Measurements from ENCODE around the gene ADAMTS9. TPM values are rescaled to one million over a fixed set of nuclear protein-coding genes. Genes with fewer than 3 reads are reported as not detected.

The ADAMTS9 gene
- total and polyA plus RNA-seq, 7 donors: 6.7 to 65.8 (median 16.1) TPM

- DNase-seq (no peak), ATAC-seq (no peak)
- H3K9me3 ChIP-seq: no peaks in the 10 kb centered on the region
- 91 to 93% (median 93%) methylated on average over 4 of the region's 4 CpGs for WGBS, 3 donors
- peaks cover 16 to 70% of the 10 kb centered on the region in 2 donors for H3K36me3 ChIP-seq (ENCODE audit: insufficient read depth in 1 of 2, low read depth in 1 of 2)
- peaks cover 9% of the 10 kb centered on the region for H3K4me1 ChIP-seq
- no peak overlapping the region for H3K4me3 ChIP-seq
- no peak for TF ChIP-seq CTCF (IDR thresholded peaks at IDR 0.05)
- H3K27ac ChIP-seq: no peak overlapping the region
- no peaks in the 10 kb centered on the region for H3K27me3 ChIP-seq (ENCODE audit: insufficient read depth in 3 of 3, low read length in 2 of 3)
- intact Hi-C loops (cut with DNase I): loop anchor here (10.0 kb wide), 3 partner anchors 274 to 734 kb away; no protein-coding TSS in a partner anchor
Observed at GRCh38 chr3:64680334-64680733, 7.5 kb downstream of the ADAMTS9 start.

- H3K9me3 ChIP-seq: no peaks in the 10 kb centered on the region
- no peak overlapping the region for H3K27ac ChIP-seq
- no peak overlapping the region for H3K4me3 ChIP-seq
- no peaks in the 10 kb centered on the region for H3K27me3 ChIP-seq (ENCODE audit: insufficient read depth in 3 of 3, low read length in 2 of 3)
- H3K4me1 ChIP-seq: peaks cover 13% of the 10 kb centered on the region
- ATAC-seq: no peak
- no peak for DNase-seq
- intact Hi-C loops (cut with DNase I): no loop called here
- no peak for TF ChIP-seq CTCF (IDR thresholded peaks at IDR 0.05)
- H3K36me3 ChIP-seq (ENCODE audit: insufficient read depth in 1 of 2, low read depth in 1 of 2): peaks cover 16 to 76% of the 10 kb centered on the region in 2 donors
- 57 to 66% (median 62%) methylated on average over 2 of the region's 2 CpGs for WGBS, 3 donors
Observed at GRCh38 chr3:64677961-64678716, 9.7 kb downstream of the ADAMTS9 start.

GRCh38 chr3:64676831-64677230 lies 11.0 kb downstream of the ADAMTS9 start:
- Histone ChIP-seq H3K27ac (no peak overlapping the region), H3K4me1 (peaks cover 13% of the 10 kb centered on the region)

GRCh38 chr3:64675687-64676247 lies 12.0 kb downstream of the ADAMTS9 start:
- TF ChIP-seq CTCF (IDR thresholded peaks at IDR 0.05): no peak
- Histone ChIP-seq H3K27ac (no peak overlapping the region), H3K4me3 (no peak overlapping the region), H3K36me3 (ENCODE audit: insufficient read depth in 1 of 2, low read depth in 1 of 2) (peaks cover 16 to 71% of the 10 kb centered on the region in 2 donors), H3K27me3 (ENCODE audit: insufficient read depth in 3 of 3, low read length in 2 of 3) (no peaks in the 10 kb centered on the region), H3K4me1 (peaks cover 13% of the 10 kb centered on the region), H3K9me3 (no peaks in the 10 kb centered on the region)
- intact Hi-C loops (cut with DNase I): no loop called here
- no peak for ATAC-seq
- 79 to 90% (median 86%) methylated on average over 1 of the region's 1 CpG for WGBS, 3 donors
- no peak for DNase-seq

More at GRCh38 chr3:64676831-64677230, 11.0 kb downstream of the ADAMTS9 start:
- 70 to 79% (median 76%) methylated on average over 2 of the region's 2 CpGs for WGBS, 3 donors
- Histone ChIP-seq H3K9me3 (no peaks in the 10 kb centered on the region), H3K27me3 (ENCODE audit: insufficient read depth in 3 of 3, low read length in 2 of 3) (no peaks in the 10 kb centered on the region), H3K4me3 (no peak overlapping the region), H3K36me3 (ENCODE audit: insufficient read depth in 1 of 2, low read depth in 1 of 2) (peaks cover 19 to 78% of the 10 kb centered on the region in 2 donors)
- ATAC-seq: no peak
- no peak for TF ChIP-seq CTCF (IDR thresholded peaks at IDR 0.05)
- no peak for DNase-seq
- intact Hi-C loops (cut with DNase I): no loop called here
